Ishikawa (cell line): ENCODE measurements around the gene BNIP5.

ENCODE experiments used
- CEBPB ChIP-seq: IDR thresholded peaks from 2 replicates; pipeline ENCODE4 v1.6.1; 2012
- CREB1 ChIP-seq: IDR thresholded peaks from 2 replicates; pipeline ENCODE4 v1.6.1; 2012; ENCODE audit warnings: low read depth
- EGR1 ChIP-seq: IDR thresholded peaks from 2 replicates; pipeline ENCODE4 v1.6.1; 2012
- EP300 ChIP-seq: IDR thresholded peaks from 2 replicates; pipeline ENCODE4 v1.6.1; 2012; ENCODE audit warnings: borderline replicate concordance
- FOXM1 ChIP-seq: IDR thresholded peaks from 2 replicates; pipeline ENCODE4 v1.6.1; 2012; ENCODE audit warnings: low read depth, borderline replicate concordance
- MAX ChIP-seq: IDR thresholded peaks from 2 replicates; pipeline ENCODE4 v1.6.1; 2012
- NFIC ChIP-seq: IDR thresholded peaks from 2 replicates; pipeline ENCODE4 v1.6.1; 2012
- RAD21 ChIP-seq: IDR thresholded peaks from 2 replicates; pipeline ENCODE4 v1.6.1; 2012; ENCODE audit warnings: low read depth
- REST ChIP-seq: IDR thresholded peaks from 2 replicates; pipeline ENCODE4 v1.6.1; 2012; ENCODE audit warnings: low read depth, mild to moderate bottlenecking
- TAF1 ChIP-seq: IDR thresholded peaks from 2 replicates; pipeline ENCODE4 v1.6.1; 2012; ENCODE audit warnings: low read depth, mild to moderate bottlenecking
- TCF12 ChIP-seq: IDR thresholded peaks from 2 replicates; pipeline ENCODE4 v1.6.1; 2012; ENCODE audit warnings: low read depth
- TEAD4 ChIP-seq: IDR thresholded peaks from 2 replicates; pipeline ENCODE4 v1.6.1; 2012
- USF1 ChIP-seq: IDR thresholded peaks from 2 replicates; pipeline ENCODE4 v1.6.1; 2012
- YY1 ChIP-seq: IDR thresholded peaks from 2 replicates; pipeline ENCODE4 v1.6.1; 2012; ENCODE audit warnings: low read depth
- ZBTB7A ChIP-seq: IDR thresholded peaks from 2 replicates; pipeline ENCODE4 v1.6.1; 2012; ENCODE audit warnings: low read depth

BNIP5 gene

GRCh38 chr6:36343109-36343680 lies 6.5 kb upstream of the BNIP5 start:
- TF ChIP-seq FOXM1 (no peak), REST (no peak), CREB1 (no peak), YY1 (no peak), ZBTB7A (no peak), EP300 (no peak), TCF12 (no peak), CEBPB (no peak), RAD21 (no peak), NFIC (no peak), EGR1 (no peak), TAF1 (no peak), TEAD4 (no peak), USF1 (no peak), MAX (no peak)

GRCh38 chr6:36340618-36341454 lies 4.1 kb upstream of the BNIP5 start:
- TF ChIP-seq EP300 (no peak), MAX (peak; percentile 58; the same call in 1 of the 2 replicates), EGR1 (no peak), TEAD4 (peak; percentile 46; the same call in 1 of the 2 replicates), YY1 (peak; percentile 86), TCF12 (no peak), RAD21 (peak; percentile 65)

- no peak for TF ChIP-seq CREB1
- no peak for TF ChIP-seq TEAD4
- no peak for TF ChIP-seq EP300
- TF ChIP-seq YY1, result no peak
Measured at GRCh38 chr6:36340306-36340617, 3.6 kb upstream of the BNIP5 start.

GRCh38 chr6:36339146-36339545 lies 2.5 kb upstream of the BNIP5 start:
- TF ChIP-seq MAX, result no peak
- TF ChIP-seq USF1, result no peak
- no peak for TF ChIP-seq NFIC
- TF ChIP-seq YY1, result no peak
- TF ChIP-seq TAF1, result no peak
- no peak for TF ChIP-seq REST
- TF ChIP-seq CREB1, result no peak

GRCh38 chr6:36337814-36338213 lies 1.1 kb upstream of the BNIP5 start:
- no peak for TF ChIP-seq REST
- no peak for TF ChIP-seq MAX
- TF ChIP-seq USF1, result no peak
- no peak for TF ChIP-seq EGR1
- no peak for TF ChIP-seq NFIC
- no peak for TF ChIP-seq TEAD4
- no peak for TF ChIP-seq TCF12
- TF ChIP-seq CREB1, result no peak
- no peak for TF ChIP-seq CEBPB
- TF ChIP-seq YY1, result no peak
- no peak for TF ChIP-seq ZBTB7A
- TF ChIP-seq RAD21, result no peak
- TF ChIP-seq FOXM1, result no peak
